Neural progenitor cell (in vitro differentiated cells): Measurements from ENCODE around the gene TSC22D4. TPM values are rescaled to one million over a fixed set of nuclear protein-coding genes. Genes with fewer than 3 reads are reported as not detected.

Experiments
- DNase-seq: peaks from one replicate; pipeline ENCODE4 v3.0.0-alpha.2; 2016; ENCODE audit warnings: low spot score
- H2AFZ ChIP-seq: fragments of 200-600 bp; sonication (generic); replicated peaks from 2 replicates; pipeline ENCODE4 v1.6.1; 2016; ENCODE audit warnings: antibody characterized with exemption
- H3F3A ChIP-seq: fragments of 200-600 bp; sonication (generic); 2 replicates; pipeline ENCODE4 v1.6.1; 2016; ENCODE audit warnings: antibody characterized with exemption, low read depth
- H3K27ac ChIP-seq: fragments of 200-600 bp; sonication (generic); 2 replicates; pipeline ENCODE4 v1.5.1; 2016; ENCODE audit warnings: mild to moderate bottlenecking
- H3K27me3 ChIP-seq: fragments of 200-600 bp; sonication (generic); 2 replicates; pipeline ENCODE4 v1.6.1; 2016; ENCODE audit warnings: mild to moderate bottlenecking, moderate library complexity
- H3K36me3 ChIP-seq: fragments of 200-600 bp; sonication (generic); 2 replicates; pipeline ENCODE4 v1.5.1; 2016
- H3K4me1 ChIP-seq: fragments of 200-600 bp; sonication (generic); 2 replicates; pipeline ENCODE4 v1.6.1; 2016; ENCODE audit warnings: mixed run types
- H3K4me2 ChIP-seq: fragments of 200-600 bp; sonication (generic); 2 replicates; pipeline ENCODE4 v1.6.1; 2016
- H3K4me3 ChIP-seq: fragments of 200-600 bp; sonication (generic); 2 replicates; pipeline ENCODE4 v1.5.1; 2016
- H3K79me2 ChIP-seq: fragments of 200-600 bp; sonication (generic); 2 replicates; pipeline ENCODE4 v1.6.1; 2016; ENCODE audit warnings: low read depth
- H3K9ac ChIP-seq: fragments of 200-600 bp; sonication (generic); 2 replicates; pipeline ENCODE4 v1.6.1; 2016
- H3K9me3 ChIP-seq: fragments of 200-600 bp; sonication (generic); 2 replicates; pipeline ENCODE4 v1.5.1; 2016; ENCODE audit warnings: low read depth
- H4K20me1 ChIP-seq: fragments of 200-600 bp; sonication (generic); 2 replicates; pipeline ENCODE4 v1.6.1; 2016; ENCODE audit warnings: low read depth
- H3K27ac Mint-ChIP-seq: 3 replicates; pipeline ENCODE4 v1.8.0; 2021; ENCODE audit warnings: mixed read lengths
- H3K27me3 Mint-ChIP-seq: 2 replicates; pipeline ENCODE4 v1.8.0; 2022; ENCODE audit warnings: low read depth, mild to moderate bottlenecking, inconsistent platforms, moderate library complexity, mixed read lengths; ENCODE audit not compliant: insufficient read depth
- H3K36me3 Mint-ChIP-seq: 3 replicates; pipeline ENCODE4 v1.8.0; 2021; ENCODE audit warnings: mixed read lengths
- H3K4me1 Mint-ChIP-seq: 3 replicates; pipeline ENCODE4 v1.8.0; 2021; ENCODE audit warnings: mixed read lengths
- H3K4me3 Mint-ChIP-seq: 3 replicates; pipeline ENCODE4 v1.8.0; 2021; ENCODE audit warnings: mild to moderate bottlenecking, moderate library complexity, mixed read lengths
- H3K9me3 Mint-ChIP-seq: 3 replicates; pipeline ENCODE4 v1.8.0; 2020; ENCODE audit warnings: mixed read lengths
- EZH2 ChIP-seq: fragments of 200-600 bp; sonication (generic); IDR thresholded peaks from 2 replicates; pipeline ENCODE4 v1.6.1; 2017; ENCODE audit warnings: antibody characterized with exemption, mild to moderate bottlenecking, moderate library complexity
- EZH2phosphoT487 ChIP-seq: fragments of 200-600 bp; sonication (generic); IDR thresholded peaks from 2 replicates; pipeline ENCODE4 v1.6.1; 2017; ENCODE audit warnings: antibody characterized with exemption
- total RNA-seq: library from RNA; depleted of rRNA; stranded (reverse); fragments of >200 nt; gene quantifications from 2 replicates; pipeline ENCODE4 v1.2.3, GENCODE V29; 2015; ENCODE audit warnings: low replicate concordance
- TF ChIP-seq, protein P1 (sequence below): fragments of 200-600 bp; sonication (generic); IDR thresholded peaks from 2 replicates; pipeline ENCODE4 v1.5.1; 2017; ENCODE audit warnings: antibody characterized with exemption, mild to moderate bottlenecking

Gene TSC22D4
- total RNA-seq, 1 donor from 2014 or later: 11.0 TPM

- Mint-ChIP-seq H3K9me3 (no peaks in the 10 kb centered on the region), H3K4me1 (peaks cover 13% of the 10 kb centered on the region), H3K4me3 (no peak overlapping the region), H3K36me3 (no peaks in the 10 kb centered on the region), H3K27me3 (peaks cover 3% of the 10 kb centered on the region), H3K27ac (no peak overlapping the region)
- Histone ChIP-seq H3K9ac (no peak overlapping the region), H3K4me2 (no peak overlapping the region), H3K27ac (no peak overlapping the region), H3K36me3 (no peaks in the 10 kb centered on the region), H2AFZ (no peak overlapping the region), H3K4me1 (peaks cover 5% of the 10 kb centered on the region), H3K4me3 (no peak overlapping the region), H3K9me3 (no peaks in the 10 kb centered on the region), H4K20me1 (peaks cover 2% of the 10 kb centered on the region), H3K79me2 (no peaks in the 10 kb centered on the region), H3F3A (no peaks in the 10 kb centered on the region), H3K27me3 (no peaks in the 10 kb centered on the region)
- TF ChIP-seq EZH2: no peak
- TF ChIP-seq EZH2phosphoT487: no peak
- TF ChIP-seq, protein P1, sequence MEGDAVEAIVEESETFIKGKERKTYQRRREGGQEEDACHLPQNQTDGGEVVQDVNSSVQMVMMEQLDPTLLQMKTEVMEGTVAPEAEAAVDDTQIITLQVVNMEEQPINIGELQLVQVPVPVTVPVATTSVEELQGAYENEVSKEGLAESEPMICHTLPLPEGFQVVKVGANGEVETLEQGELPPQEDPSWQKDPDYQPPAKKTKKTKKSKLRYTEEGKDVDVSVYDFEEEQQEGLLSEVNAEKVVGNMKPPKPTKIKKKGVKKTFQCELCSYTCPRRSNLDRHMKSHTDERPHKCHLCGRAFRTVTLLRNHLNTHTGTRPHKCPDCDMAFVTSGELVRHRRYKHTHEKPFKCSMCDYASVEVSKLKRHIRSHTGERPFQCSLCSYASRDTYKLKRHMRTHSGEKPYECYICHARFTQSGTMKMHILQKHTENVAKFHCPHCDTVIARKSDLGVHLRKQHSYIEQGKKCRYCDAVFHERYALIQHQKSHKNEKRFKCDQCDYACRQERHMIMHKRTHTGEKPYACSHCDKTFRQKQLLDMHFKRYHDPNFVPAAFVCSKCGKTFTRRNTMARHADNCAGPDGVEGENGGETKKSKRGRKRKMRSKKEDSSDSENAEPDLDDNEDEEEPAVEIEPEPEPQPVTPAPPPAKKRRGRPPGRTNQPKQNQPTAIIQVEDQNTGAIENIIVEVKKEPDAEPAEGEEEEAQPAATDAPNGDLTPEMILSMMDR: no peak
- DNase-seq: no peak
Observed at GRCh38 chr7:100464791-100465190, 14.2 kb downstream of the TSC22D4 start.

DNA sequence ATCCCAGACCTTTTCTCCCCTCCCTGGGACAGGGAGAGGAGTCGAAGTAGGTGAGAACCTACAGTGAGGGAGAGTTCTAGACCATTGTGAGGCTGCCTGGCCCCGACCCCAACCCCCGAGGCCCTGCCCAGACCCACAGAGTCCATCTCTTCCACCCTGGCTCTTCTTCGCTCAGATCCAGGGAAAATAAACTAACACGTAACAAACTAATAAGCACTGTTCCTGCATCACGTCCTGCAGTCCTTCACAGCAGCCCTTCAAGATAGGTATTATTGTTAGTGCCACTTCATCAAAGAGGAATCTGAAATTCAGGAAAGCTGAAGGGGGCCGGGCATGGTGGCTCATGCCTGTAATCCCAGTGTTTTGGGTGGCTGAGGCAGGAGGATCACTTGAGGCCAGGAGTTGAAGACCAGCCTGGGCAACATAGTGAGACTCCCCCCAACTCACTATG is 14.8 kb downstream of the TSC22D4 start, which contains the start of gene SPACDR:
Gene SPACDR, minus strand, starts transcription at position 51 of the 451 bp plus-strand sequence. CDS start 235 bp downstream, outside the sequence.
- DNase-seq: no peak
- Mint-ChIP-seq H3K4me3 (no peak within 1 kb of the TSS), H3K36me3 (no peaks in the 10 kb centered on the region), H3K4me1 (peaks cover 13% of the 10 kb centered on the region), H3K27me3 (peaks cover 3% of the 10 kb centered on the region), H3K27ac (no peak within 1 kb of the TSS), H3K9me3 (no peaks in the 10 kb centered on the region)
- no peak within 1 kb of the TSS for H3K9ac ChIP-seq
- H3K9me3 ChIP-seq: no peaks in the 10 kb centered on the region
- no peak within 1 kb of the TSS for H3K4me3 ChIP-seq
- TF ChIP-seq EZH2phosphoT487: no peak
- no peak for TF ChIP-seq EZH2
- TF ChIP-seq, protein P1: no peak
- H3K36me3 ChIP-seq: no peaks in the 10 kb centered on the region
- H4K20me1 ChIP-seq: no peaks in the 10 kb centered on the region
- no peak within 1 kb of the TSS for H2AFZ ChIP-seq
- no peaks in the 10 kb centered on the region for H3F3A ChIP-seq
- no peaks in the 10 kb centered on the region for H3K79me2 ChIP-seq
- no peak within 1 kb of the TSS for H3K4me2 ChIP-seq
- no peak within 1 kb of the TSS for H3K27ac ChIP-seq
- no peaks in the 10 kb centered on the region for H3K27me3 ChIP-seq
- H3K4me1 ChIP-seq: peaks cover 5% of the 10 kb centered on the region

DNA sequence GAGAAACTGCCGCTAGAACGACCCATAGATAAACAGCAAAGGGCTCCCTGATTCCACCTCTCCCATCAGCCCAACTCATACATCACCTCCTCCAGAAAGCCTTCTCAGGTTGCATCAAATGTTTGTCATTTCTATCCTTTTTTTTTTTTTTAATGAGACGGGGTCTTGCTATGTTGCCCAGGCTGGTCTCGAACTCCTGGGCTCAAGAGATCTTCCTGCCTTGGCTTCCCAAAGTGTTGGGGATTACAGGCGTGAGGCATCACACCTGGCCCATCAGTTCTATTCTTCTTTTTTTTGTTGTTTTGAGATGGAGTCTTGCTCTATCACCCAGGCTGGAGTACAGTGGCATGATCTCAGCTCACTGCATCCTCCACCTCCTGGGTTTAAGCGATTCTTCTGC is 22.0 kb downstream of the TSC22D4 start:
- H3K27me3 Mint-ChIP-seq: no peaks in the 10 kb centered on the region
- TF ChIP-seq EZH2phosphoT487 (no peak), EZH2 (no peak)
- TF ChIP-seq, protein P1: no peak
- no peak overlapping the region for H3K9ac ChIP-seq
- no peaks in the 10 kb centered on the region for H3F3A ChIP-seq
- DNase-seq: no peak
- H3K4me1 ChIP-seq: no peaks in the 10 kb centered on the region
- H3K4me3 Mint-ChIP-seq: no peak overlapping the region
- H3K9me3 Mint-ChIP-seq: no peaks in the 10 kb centered on the region
- H3K79me2 ChIP-seq: no peaks in the 10 kb centered on the region
- H2AFZ ChIP-seq: no peak overlapping the region
- no peaks in the 10 kb centered on the region for H3K36me3 Mint-ChIP-seq
- H3K4me2 ChIP-seq: no peak overlapping the region
- H3K36me3 ChIP-seq: no peaks in the 10 kb centered on the region
- no peak overlapping the region for H3K27ac Mint-ChIP-seq
- H3K27me3 ChIP-seq: no peaks in the 10 kb centered on the region
- H4K20me1 ChIP-seq: no peaks in the 10 kb centered on the region
- H3K27ac ChIP-seq: no peak overlapping the region
- no peaks in the 10 kb centered on the region for H3K9me3 ChIP-seq
- H3K4me3 ChIP-seq: no peak overlapping the region
- peaks cover 10% of the 10 kb centered on the region for H3K4me1 Mint-ChIP-seq
